Testis (tissue), 3 donors: ENCODE results near the gene SHC4. TPM values are rescaled to one million over a fixed set of nuclear protein-coding genes. Genes with fewer than 3 reads are reported as not detected.
A peak's percentile ranks its signal among the peaks of the same experiment; 100 is the strongest.

ENCODE experiments used
- DNase-seq: peaks from one replicate; pipeline ENCODE4 v3.0.0-alpha.2; 2019
- H3K27ac ChIP-seq, 2 donors: fragments of 200-600 bp; sonication (generic); one replicate each; pipeline ENCODE4 v1.5.1; 2019
- H3K27me3 ChIP-seq: fragments of 200-600 bp; sonication (generic); one replicate; pipeline ENCODE4 v1.5.1; 2019
- H3K36me3 ChIP-seq: fragments of 200-600 bp; sonication (generic); one replicate; pipeline ENCODE4 v1.5.1; 2017; ENCODE audit warnings: low read depth; ENCODE audit errors: missing control alignments
- H3K4me1 ChIP-seq: fragments of 200-600 bp; sonication (generic); one replicate; pipeline ENCODE4 v1.5.1; 2019
- H3K4me3 ChIP-seq, 2 donors: fragments of 200-600 bp; sonication (generic); one replicate each; pipeline ENCODE4 v1.5.1; 2017 to 2019
- H3K9me3 ChIP-seq: fragments of 200-600 bp; sonication (generic); one replicate; pipeline ENCODE4 v1.5.1; 2017
- CTCF ChIP-seq, 3 experiments: fragments of 450-650 bp in 2 of 3; fragments of 200-600 bp in 1 of 3; sonication (generic) in 1 of 3; IDR thresholded peaks; one replicate each; pipeline ENCODE4 v1.5.1; 2016 to 2019; ENCODE audit warnings: antibody characterized with exemption in 3 of 3, mild to moderate bottlenecking in 2 of 3, moderate library complexity in 1 of 3
- POLR2A ChIP-seq: fragments of 450-650 bp; IDR thresholded peaks from one replicate; pipeline ENCODE4 v1.6.1; 2017; ENCODE audit warnings: antibody characterized with exemption, mild to moderate bottlenecking, moderate library complexity
- WGBS, 2 donors: methylation state at CpG; one replicate each; pipeline ENCODE4 v1.1.5; 2018; 5-methylcytosine and 5-hydroxymethylcytosine counted together
- intact Hi-C: fragments of 100-400 bp; cut with DNase I; formaldehyde crosslinking; loops from one replicate; pipeline ENCODE4 v1.15.1; 2023; ENCODE audit warnings: low total_unique reads
- polyA plus RNA-seq: library from polyadenylated mRNA; stranded (reverse); fragments of 350-450 nt; fragmentation: Illumina TruSeq; extraction: RNeasy Lipid Tissue Mini Kit (QIAGEN cat#74804); gene quantifications from one replicate; pipeline ENCODE4 v1.2.3, GENCODE V29; 2014; ENCODE audit warnings: low read depth, low replicate concordance; ENCODE audit not compliant: insufficient read depth
- total RNA-seq, 2 donors: library from RNA; depleted of rRNA; stranded (reverse); fragments of >200 nt; gene quantifications; one replicate each; pipeline ENCODE4 v1.2.3, GENCODE V29; 2016

The SHC4 gene
- total and polyA plus RNA-seq, 3 donors from 2014 or later = 22.7 to 70.4 (median 52.0) TPM

GRCh38 chr15:48898032-48898431, 65.7 kb downstream of the SHC4 start:
- Histone ChIP-seq H3K27me3 (no peaks in the 10 kb centered on the region), H3K4me3 (no peak overlapping the region), H3K4me1 (peaks cover 28% of the 10 kb centered on the region), H3K27ac (peak overlapping the region; percentile 81 to 90), H3K36me3 (no peaks in the 10 kb centered on the region), H3K9me3 (no peaks in the 10 kb centered on the region)
- 57% methylated on average over 4 of the region's 4 CpGs for WGBS, 2 donors
- TF ChIP-seq CTCF (IDR thresholded peaks at IDR 0.05) = no peak
- no peak for TF ChIP-seq POLR2A
- no peak for DNase-seq
- intact Hi-C loops = no loop called here

GRCh38 chr15:48896869-48897814, 66.6 kb downstream of the SHC4 start:
- Histone ChIP-seq H3K4me3 (peak overlapping the region; percentile 35 to 37), H3K27ac (peak overlapping the region; percentile 81 to 90), H3K4me1 (peaks cover 28% of the 10 kb centered on the region), H3K36me3 (no peaks in the 10 kb centered on the region), H3K27me3 (no peaks in the 10 kb centered on the region), H3K9me3 (no peaks in the 10 kb centered on the region)
- WGBS, 2 donors = 13 to 14% methylated on average over 13 of the region's 13 CpGs
- peak; percentile 58 for DNase-seq
- intact Hi-C loops = no loop called here
- TF ChIP-seq CTCF (IDR thresholded peaks at IDR 0.05) (no peak), POLR2A (no peak)

GRCh38 chr15:48893311-48893710, 70.4 kb downstream of the SHC4 start:
- 80% methylated on average over 3 of the region's 3 CpGs for WGBS, 2 donors

GRCh38 chr15:48891232-48891765, 72.4 kb downstream of the SHC4 start:
- no peaks in the 10 kb centered on the region for H3K9me3 ChIP-seq
- H3K27ac ChIP-seq = no peak overlapping the region
- H3K4me1 ChIP-seq = peaks cover 14% of the 10 kb centered on the region
- H3K4me3 ChIP-seq = no peak overlapping the region
- intact Hi-C loops = no loop called here
- no peaks in the 10 kb centered on the region for H3K36me3 ChIP-seq
- DNase-seq = no peak
- H3K27me3 ChIP-seq = no peaks in the 10 kb centered on the region
- no peak for TF ChIP-seq CTCF (IDR thresholded peaks at IDR 0.05)
- no peak for TF ChIP-seq POLR2A
- 59 to 64% methylated on average over 6 of the region's 6 CpGs for WGBS, 2 donors

More at GRCh38 chr15:48893311-48893710, 70.4 kb downstream of the SHC4 start:
- no peak for DNase-seq
- intact Hi-C loops = no loop called here
- Histone ChIP-seq H3K4me1 (peaks cover 21% of the 10 kb centered on the region), H3K9me3 (no peaks in the 10 kb centered on the region), H3K27me3 (no peaks in the 10 kb centered on the region), H3K36me3 (no peaks in the 10 kb centered on the region), H3K27ac (peak overlapping the region in 1 of 2 donors; percentile 90), H3K4me3 (no peak overlapping the region)
- TF ChIP-seq POLR2A = no peak
- no peak for TF ChIP-seq CTCF (IDR thresholded peaks at IDR 0.05)
